Activated naive CD8-positive, alpha-beta T cell treated with anti-CD3 and anti-CD28 coated beads, Interleukin-2, amount 50 U/mL, for 24 hours (primary cell): ENCODE results near the gene DENND1B.

ENCODE experiments used
- ATAC-seq: fragments of 150-1000 bp; cut with Tn5 transposase; one replicate; pipeline ENCODE4 v1.10.0; 2021
- DNase-seq: peaks from one replicate; pipeline ENCODE4 v3.0.0; 2021
- H3K27ac Mint-ChIP-seq: one replicate; pipeline ENCODE4 v1.8.0; 2021; ENCODE audit warnings: mild to moderate bottlenecking, mixed read lengths
- H3K27me3 Mint-ChIP-seq: one replicate; pipeline ENCODE4 v1.8.0; 2021; ENCODE audit warnings: mixed read lengths
- H3K36me3 Mint-ChIP-seq: one replicate; pipeline ENCODE4 v1.8.0; 2021; ENCODE audit warnings: low read depth, mixed read lengths
- H3K4me1 Mint-ChIP-seq: one replicate; pipeline ENCODE4 v1.8.0; 2021; ENCODE audit warnings: mixed read lengths
- H3K4me3 Mint-ChIP-seq: one replicate; pipeline ENCODE4 v1.8.0; 2021; ENCODE audit warnings: mild to moderate bottlenecking, moderate library complexity, mixed read lengths
- H3K9me3 Mint-ChIP-seq: one replicate; pipeline ENCODE4 v1.8.0; 2021; ENCODE audit warnings: mixed read lengths

Gene DENND1B

DNA sequence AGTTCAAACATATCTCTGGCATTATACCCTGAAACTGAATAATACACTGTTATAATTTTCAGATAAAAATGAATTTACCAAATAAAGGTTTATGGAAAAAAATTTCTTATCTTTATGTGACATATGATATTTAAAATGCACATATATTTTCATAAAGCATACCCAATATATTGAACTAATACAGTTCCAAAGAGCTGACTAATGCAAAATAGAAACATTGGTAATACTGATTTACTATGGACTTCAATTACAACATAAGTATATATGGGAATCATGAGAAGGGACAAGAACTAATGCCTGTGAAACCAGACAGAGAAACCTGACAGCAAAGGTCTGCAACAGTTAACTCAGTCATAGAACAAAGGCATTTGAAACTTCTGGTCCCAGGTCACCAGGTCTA, 153.5 kb downstream of the DENND1B start:
- no peak for ATAC-seq
- no peak overlapping the region for H3K27ac Mint-ChIP-seq

GRCh38 chr1:197620714-197621163, 154.5 kb downstream of the DENND1B start:
- H3K4me3 Mint-ChIP-seq: no peak overlapping the region
- ATAC-seq: no peak
- no peaks in the 10 kb centered on the region for H3K27me3 Mint-ChIP-seq
- DNase-seq: no peak
- no peaks in the 10 kb centered on the region for H3K4me1 Mint-ChIP-seq
- H3K9me3 Mint-ChIP-seq: peaks cover 3% of the 10 kb centered on the region
- H3K27ac Mint-ChIP-seq: no peak overlapping the region
- peaks cover 6% of the 10 kb centered on the region for H3K36me3 Mint-ChIP-seq

More for the DNA sequence above, 153.5 kb downstream of the DENND1B start:
- Mint-ChIP-seq H3K4me1 (no peaks in the 10 kb centered on the region), H3K9me3 (peaks cover 5% of the 10 kb centered on the region), H3K36me3 (peaks cover 8% of the 10 kb centered on the region), H3K27me3 (no peaks in the 10 kb centered on the region), H3K4me3 (no peak overlapping the region)
- no peak for DNase-seq

GRCh38 chr1:197619008-197619640, 156.2 kb downstream of the DENND1B start:
- H3K27ac Mint-ChIP-seq: no peak overlapping the region
- no peaks in the 10 kb centered on the region for H3K4me1 Mint-ChIP-seq

GRCh38 chr1:197618061-197618460, 157.2 kb downstream of the DENND1B start:
- H3K9me3 Mint-ChIP-seq: no peaks in the 10 kb centered on the region
- DNase-seq: no peak
- H3K4me3 Mint-ChIP-seq: no peak overlapping the region
- no peak overlapping the region for H3K27ac Mint-ChIP-seq
- no peaks in the 10 kb centered on the region for H3K4me1 Mint-ChIP-seq
- H3K36me3 Mint-ChIP-seq: no peaks in the 10 kb centered on the region
- no peak for ATAC-seq
- H3K27me3 Mint-ChIP-seq: no peaks in the 10 kb centered on the region

More at GRCh38 chr1:197619008-197619640, 156.2 kb downstream of the DENND1B start:
- H3K27me3 Mint-ChIP-seq: no peaks in the 10 kb centered on the region
- no peak overlapping the region for H3K4me3 Mint-ChIP-seq
- H3K36me3 Mint-ChIP-seq: peaks cover 4% of the 10 kb centered on the region
- DNase-seq (no peak), ATAC-seq (no peak)
- H3K9me3 Mint-ChIP-seq: no peaks in the 10 kb centered on the region

DNA sequence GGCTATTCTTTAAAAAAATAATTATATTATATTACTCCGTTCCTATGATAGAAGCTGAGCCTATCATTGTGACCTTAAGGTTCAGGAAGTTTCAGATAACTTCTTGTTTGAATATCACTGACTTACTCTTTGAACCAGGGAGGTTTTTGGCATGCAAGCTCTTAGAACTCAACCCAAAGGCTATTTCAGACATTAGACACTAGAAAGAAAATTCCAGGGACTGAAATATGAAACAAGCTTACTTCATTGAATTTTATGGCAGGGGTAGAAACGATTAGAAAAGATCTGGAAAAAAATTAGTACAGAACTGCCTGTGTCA, 159.6 kb downstream of the DENND1B start:
- DNase-seq (no peak), ATAC-seq (no peak)
- Mint-ChIP-seq H3K27me3 (no peaks in the 10 kb centered on the region), H3K36me3 (no peaks in the 10 kb centered on the region), H3K9me3 (no peaks in the 10 kb centered on the region), H3K4me3 (no peak overlapping the region), H3K27ac (no peak overlapping the region), H3K4me1 (no peaks in the 10 kb centered on the region)

- no peak for ATAC-seq
- no peaks in the 10 kb centered on the region for H3K9me3 Mint-ChIP-seq
- DNase-seq: peak; percentile 10
Measured at GRCh38 chr1:197614916-197615692, 160.2 kb downstream of the DENND1B start.

GRCh38 chr1:197606168-197606845, 169.0 kb downstream of the DENND1B start:
- no peaks in the 10 kb centered on the region for H3K27me3 Mint-ChIP-seq
- no peaks in the 10 kb centered on the region for H3K9me3 Mint-ChIP-seq
- no peak overlapping the region for H3K27ac Mint-ChIP-seq
- DNase-seq: no peak
- H3K36me3 Mint-ChIP-seq: no peaks in the 10 kb centered on the region
- no peaks in the 10 kb centered on the region for H3K4me1 Mint-ChIP-seq
- H3K4me3 Mint-ChIP-seq: no peak overlapping the region
- no peak for ATAC-seq

More at GRCh38 chr1:197614916-197615692, 160.2 kb downstream of the DENND1B start:
- H3K27me3 Mint-ChIP-seq: no peaks in the 10 kb centered on the region
- H3K36me3 Mint-ChIP-seq: no peaks in the 10 kb centered on the region
- H3K4me3 Mint-ChIP-seq: no peak overlapping the region
- H3K4me1 Mint-ChIP-seq: no peaks in the 10 kb centered on the region
- no peak overlapping the region for H3K27ac Mint-ChIP-seq

- ATAC-seq: no peak
- peaks cover 3% of the 10 kb centered on the region for H3K36me3 Mint-ChIP-seq
- no peaks in the 10 kb centered on the region for H3K9me3 Mint-ChIP-seq
- H3K27me3 Mint-ChIP-seq: no peaks in the 10 kb centered on the region
- H3K4me3 Mint-ChIP-seq: no peak overlapping the region
- H3K27ac Mint-ChIP-seq: no peak overlapping the region
- H3K4me1 Mint-ChIP-seq: no peaks in the 10 kb centered on the region
- DNase-seq: no peak
Measured at GRCh38 chr1:197604302-197604701, 171.0 kb downstream of the DENND1B start.

GRCh38 chr1:197600751-197601150, 174.5 kb downstream of the DENND1B start:
- ATAC-seq (no peak), DNase-seq (no peak)
- no peaks in the 10 kb centered on the region for H3K27me3 Mint-ChIP-seq
- H3K4me1 Mint-ChIP-seq: no peaks in the 10 kb centered on the region
- H3K4me3 Mint-ChIP-seq: no peak overlapping the region
- peaks cover 3% of the 10 kb centered on the region for H3K36me3 Mint-ChIP-seq
- H3K27ac Mint-ChIP-seq: no peak overlapping the region
- H3K9me3 Mint-ChIP-seq: no peaks in the 10 kb centered on the region

- DNase-seq: no peak
- ATAC-seq: no peak
- Mint-ChIP-seq H3K4me1 (no peaks in the 10 kb centered on the region), H3K36me3 (peaks cover 3% of the 10 kb centered on the region), H3K4me3 (no peak overlapping the region), H3K27me3 (no peaks in the 10 kb centered on the region), H3K27ac (no peak overlapping the region), H3K9me3 (no peaks in the 10 kb centered on the region)
Measured at GRCh38 chr1:197599789-197600188, 175.5 kb downstream of the DENND1B start.

DNA sequence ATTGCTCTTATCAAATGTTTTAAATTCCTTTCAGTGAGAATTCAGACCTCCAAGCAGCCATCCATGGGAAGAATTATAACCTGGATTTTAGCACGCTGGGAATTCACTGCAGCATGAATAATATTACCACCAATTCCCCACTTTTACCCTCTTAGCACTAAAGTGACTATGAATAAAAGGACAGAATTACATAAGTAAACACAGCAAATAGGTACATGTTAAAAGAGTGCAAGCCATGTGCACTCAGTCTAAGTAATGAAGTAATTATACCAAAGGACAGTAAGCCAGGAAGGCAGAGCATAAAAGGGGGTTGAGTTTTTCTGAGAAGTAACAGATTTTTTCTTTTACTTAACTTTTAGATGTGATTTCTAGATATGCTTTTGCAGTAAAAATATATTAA, 176.3 kb downstream of the DENND1B start:
- Mint-ChIP-seq H3K4me3 (no peak overlapping the region), H3K4me1 (no peaks in the 10 kb centered on the region), H3K36me3 (peaks cover 5% of the 10 kb centered on the region), H3K9me3 (no peaks in the 10 kb centered on the region), H3K27me3 (no peaks in the 10 kb centered on the region), H3K27ac (no peak overlapping the region)
- ATAC-seq: no peak
- no peak for DNase-seq

DNA sequence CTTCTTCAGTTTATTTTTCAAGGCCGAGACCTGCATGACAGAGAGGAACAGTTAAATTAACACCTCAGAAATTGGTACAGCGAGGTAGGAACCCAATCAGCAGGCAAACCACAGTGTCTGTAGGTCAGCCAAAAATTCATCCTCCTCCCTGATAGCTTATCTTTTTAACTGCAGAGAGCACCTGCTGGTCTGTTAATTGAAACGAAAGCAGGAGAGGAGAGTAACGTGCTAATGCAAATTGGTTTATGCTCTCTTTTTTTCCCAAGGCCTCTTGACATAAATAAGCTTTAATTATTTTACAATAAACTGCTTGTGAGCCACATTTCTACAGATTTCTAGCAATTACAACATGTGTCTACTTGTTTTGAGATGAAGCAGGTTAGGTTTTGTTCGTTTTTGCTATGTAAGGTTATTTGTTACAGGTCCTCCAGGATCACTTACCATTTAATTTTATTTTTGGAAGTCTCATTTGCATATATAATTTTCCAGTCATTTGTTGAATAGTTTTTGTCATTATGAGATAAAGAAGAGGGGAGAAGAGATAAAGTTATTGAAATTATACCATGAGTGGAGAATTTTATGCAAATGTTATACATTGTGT, 179.9 kb downstream of the DENND1B start:
- Mint-ChIP-seq H3K4me1 (no peaks in the 10 kb centered on the region), H3K4me3 (no peak overlapping the region), H3K27ac (no peak overlapping the region), H3K36me3 (peaks cover 5% of the 10 kb centered on the region), H3K27me3 (no peaks in the 10 kb centered on the region), H3K9me3 (no peaks in the 10 kb centered on the region)
- no peak for ATAC-seq
- DNase-seq: no peak

DNA sequence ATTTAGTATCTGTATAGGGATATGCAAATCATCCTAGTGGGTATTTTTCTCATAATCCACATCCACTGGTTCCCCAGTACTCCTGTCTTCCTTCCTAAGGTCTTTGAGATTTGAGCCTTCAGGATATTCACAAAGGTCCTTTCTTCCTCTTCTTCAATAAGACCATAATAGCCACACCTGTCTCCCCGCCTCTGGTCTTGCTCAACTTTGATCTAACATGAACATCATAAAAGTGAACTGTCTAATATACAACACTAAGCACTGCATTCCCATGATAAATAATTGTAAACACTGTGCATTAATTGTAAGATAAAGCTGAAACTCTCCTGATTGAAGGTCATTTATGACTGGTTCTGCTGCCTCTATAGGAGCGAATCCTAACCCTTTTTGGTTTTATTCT, 184.6 kb downstream of the DENND1B start:
- peaks cover 7% of the 10 kb centered on the region for H3K36me3 Mint-ChIP-seq
- ATAC-seq (no peak), DNase-seq (no peak)
- H3K4me1 Mint-ChIP-seq: no peaks in the 10 kb centered on the region
- no peak overlapping the region for H3K27ac Mint-ChIP-seq
- H3K9me3 Mint-ChIP-seq: no peaks in the 10 kb centered on the region
- no peak overlapping the region for H3K4me3 Mint-ChIP-seq
- H3K27me3 Mint-ChIP-seq: no peaks in the 10 kb centered on the region

DNA sequence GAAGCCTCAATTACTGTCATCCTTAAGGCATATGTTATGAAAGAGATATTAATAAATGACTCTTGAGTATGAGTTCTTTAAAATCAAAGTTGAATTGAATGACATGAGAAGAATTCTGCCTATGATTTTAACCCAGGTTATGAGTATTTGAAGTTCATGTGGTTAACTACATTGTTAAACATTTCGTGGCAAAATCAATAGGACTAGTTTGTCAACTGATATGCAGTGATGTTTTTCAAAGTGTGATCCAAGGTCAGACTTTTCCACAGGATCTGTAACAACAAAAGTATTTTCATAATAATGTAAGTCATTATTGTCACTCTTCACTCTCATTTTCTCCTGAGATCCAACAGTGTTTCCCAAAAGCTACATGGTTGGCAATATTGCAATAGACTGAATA, 189.5 kb downstream of the DENND1B start:
- H3K36me3 Mint-ChIP-seq: peaks cover 6% of the 10 kb centered on the region
- no peak overlapping the region for H3K4me3 Mint-ChIP-seq
- no peaks in the 10 kb centered on the region for H3K9me3 Mint-ChIP-seq
- H3K4me1 Mint-ChIP-seq: no peaks in the 10 kb centered on the region
- H3K27me3 Mint-ChIP-seq: no peaks in the 10 kb centered on the region
- ATAC-seq (no peak), DNase-seq (no peak)
- H3K27ac Mint-ChIP-seq: no peak overlapping the region

GRCh38 chr1:197577580-197577979, 197.7 kb downstream of the DENND1B start:
- H3K27ac Mint-ChIP-seq: no peak overlapping the region
- no peaks in the 10 kb centered on the region for H3K27me3 Mint-ChIP-seq
- H3K4me3 Mint-ChIP-seq: no peak overlapping the region
- ATAC-seq (no peak), DNase-seq (no peak)
- H3K36me3 Mint-ChIP-seq: peaks cover 45% of the 10 kb centered on the region
- no peaks in the 10 kb centered on the region for H3K4me1 Mint-ChIP-seq
- no peaks in the 10 kb centered on the region for H3K9me3 Mint-ChIP-seq
